ENCODE data around the gene ERICH6.
A peak's percentile ranks its signal among the peaks of the same experiment; 100 is the strongest.

Gene ERICH6

DNA sequence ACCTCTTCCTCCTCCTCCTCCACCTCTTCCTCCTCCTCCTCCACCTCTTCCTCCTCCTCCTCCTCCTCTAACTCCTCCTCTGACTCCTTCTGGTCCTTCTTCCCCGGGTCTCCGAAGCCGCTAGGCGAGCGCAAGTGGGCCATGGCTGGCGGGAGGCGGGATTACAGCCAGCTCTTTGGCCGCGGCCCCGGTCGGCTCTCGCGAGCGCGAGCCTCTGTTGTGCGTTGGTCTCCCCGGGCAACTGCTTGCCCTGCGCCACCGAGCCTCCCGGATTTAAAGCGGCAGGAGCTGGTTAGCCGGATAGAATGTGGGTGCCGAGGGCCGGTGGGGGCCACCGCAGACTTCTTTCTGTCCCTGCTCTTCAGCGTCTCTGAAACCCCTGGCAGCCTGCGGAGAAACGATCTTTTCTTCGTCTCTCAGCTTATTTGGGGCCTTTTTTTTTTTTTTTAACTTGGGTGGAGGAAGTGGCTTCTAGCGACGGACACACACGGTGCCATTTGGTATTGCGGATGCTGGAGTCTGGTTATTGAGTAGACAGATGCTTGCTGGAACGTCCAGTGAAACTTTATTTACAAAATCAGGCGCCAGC is at the start of gene ERICH6:
Gene ERICH6, minus strand, starts transcription at position 165 of the 589 bp plus-strand sequence. Its CDS starts 22 bp downstream, at position 143.
- peak; percentile 80 for DNase-seq

GRCh38 chr3:150751781-150752263 is 48.1 kb upstream of the ERICH6 start:
- no peak for DNase-seq

DNA sequence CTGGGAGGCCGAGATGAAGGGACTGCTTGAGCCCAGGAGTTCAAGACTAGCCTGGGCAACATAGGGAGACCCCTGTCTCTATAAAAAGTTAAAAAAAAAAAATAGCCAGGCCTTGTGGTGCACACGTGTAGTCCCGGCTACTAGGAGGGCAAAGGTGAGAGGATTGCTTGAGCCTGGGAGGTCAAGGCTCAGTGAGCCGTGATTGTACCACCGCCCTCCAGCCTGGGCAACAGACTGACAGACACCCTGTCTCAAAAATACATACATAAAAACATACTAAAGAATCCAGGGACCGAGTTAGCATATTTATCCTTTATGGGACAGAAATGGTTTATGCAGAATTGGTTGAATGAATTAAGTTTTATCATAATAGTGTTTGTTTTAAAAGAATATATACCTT is 45.5 kb upstream of the ERICH6 start:
- no peak for DNase-seq

DNA sequence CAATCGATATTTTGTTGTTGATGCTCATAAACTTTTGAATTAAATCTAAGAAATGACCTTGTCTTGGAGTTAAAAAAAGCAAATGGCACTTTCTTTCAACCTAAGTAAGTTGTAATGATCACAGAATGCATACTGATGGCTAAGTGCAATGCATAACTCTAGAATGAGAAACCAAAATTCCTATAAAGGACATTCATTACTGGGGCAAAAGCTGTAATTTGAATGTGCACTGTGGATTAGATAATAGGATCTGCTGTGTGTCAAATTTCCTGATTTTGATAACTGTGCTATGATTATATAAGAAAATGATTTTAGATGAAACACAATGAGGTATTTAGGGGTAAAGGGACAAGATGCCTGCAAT is 44.9 kb upstream of the ERICH6 start:
- no peak for DNase-seq

DNA sequence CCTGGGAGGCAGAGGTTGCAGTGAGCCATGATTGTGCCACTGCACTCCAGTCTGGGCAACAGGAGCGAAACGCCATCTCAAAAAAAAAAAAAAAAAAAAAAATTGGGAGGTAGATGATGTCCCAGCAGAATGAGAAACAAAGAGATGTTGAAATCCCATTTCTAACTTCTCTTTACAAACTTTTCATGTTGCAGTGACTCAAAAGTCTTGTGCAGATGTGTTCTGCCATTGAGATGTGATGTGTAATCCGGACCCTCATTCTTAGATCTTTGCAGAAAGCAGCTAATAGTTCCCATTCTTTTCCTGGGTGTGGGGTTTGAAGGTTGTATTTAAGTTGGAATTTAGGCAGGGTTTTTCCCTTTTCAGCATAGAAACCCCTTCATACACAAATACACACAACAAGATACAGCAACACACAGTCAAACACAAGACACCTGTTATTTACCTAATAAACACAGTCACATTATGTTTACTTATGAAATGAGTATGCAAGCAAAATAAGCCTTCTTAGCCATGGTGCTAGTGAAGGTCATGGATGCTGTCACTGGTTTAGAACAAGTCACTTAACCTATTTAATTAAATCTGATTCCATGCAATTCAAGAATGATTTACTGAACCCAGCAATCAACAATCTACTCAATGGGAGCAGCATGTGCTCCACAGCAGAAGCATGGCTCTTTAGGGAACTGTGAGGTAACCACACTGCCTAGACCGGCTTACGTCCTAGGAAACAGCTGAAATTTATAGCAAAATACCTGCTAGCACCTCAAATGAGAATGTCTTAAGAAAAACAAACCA is 44.4 kb upstream of the ERICH6 start:
- DNase-seq, result no peak

GRCh38 chr3:150746791-150747590 is 43.3 kb upstream of the ERICH6 start:
- DNase-seq, result no peak

DNA sequence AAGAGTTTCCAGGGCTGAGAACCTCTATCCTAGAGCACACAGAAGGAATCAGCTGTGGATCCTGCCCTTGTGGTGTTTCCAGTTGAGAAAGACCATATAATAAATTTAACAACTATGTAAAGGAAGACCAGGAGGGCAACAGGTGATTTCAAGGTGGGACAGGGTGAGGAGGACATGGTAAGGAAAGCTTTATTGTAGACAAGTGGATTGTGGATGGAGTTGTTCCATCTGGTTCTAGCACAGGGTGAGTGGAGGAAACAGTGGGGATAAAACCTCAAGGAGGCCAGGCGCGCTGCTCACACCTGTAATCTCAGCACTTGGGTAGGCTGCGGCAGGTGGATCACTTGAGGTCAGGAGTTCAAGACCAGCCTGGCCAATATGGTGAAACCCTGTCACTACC is 42.1 kb upstream of the ERICH6 start:
- DNase-seq, result no peak

- DNase-seq, result no peak
These were observed 41.1 kb upstream of the ERICH6 start for GRCh38 chr3:150744919-150745211.

DNA sequence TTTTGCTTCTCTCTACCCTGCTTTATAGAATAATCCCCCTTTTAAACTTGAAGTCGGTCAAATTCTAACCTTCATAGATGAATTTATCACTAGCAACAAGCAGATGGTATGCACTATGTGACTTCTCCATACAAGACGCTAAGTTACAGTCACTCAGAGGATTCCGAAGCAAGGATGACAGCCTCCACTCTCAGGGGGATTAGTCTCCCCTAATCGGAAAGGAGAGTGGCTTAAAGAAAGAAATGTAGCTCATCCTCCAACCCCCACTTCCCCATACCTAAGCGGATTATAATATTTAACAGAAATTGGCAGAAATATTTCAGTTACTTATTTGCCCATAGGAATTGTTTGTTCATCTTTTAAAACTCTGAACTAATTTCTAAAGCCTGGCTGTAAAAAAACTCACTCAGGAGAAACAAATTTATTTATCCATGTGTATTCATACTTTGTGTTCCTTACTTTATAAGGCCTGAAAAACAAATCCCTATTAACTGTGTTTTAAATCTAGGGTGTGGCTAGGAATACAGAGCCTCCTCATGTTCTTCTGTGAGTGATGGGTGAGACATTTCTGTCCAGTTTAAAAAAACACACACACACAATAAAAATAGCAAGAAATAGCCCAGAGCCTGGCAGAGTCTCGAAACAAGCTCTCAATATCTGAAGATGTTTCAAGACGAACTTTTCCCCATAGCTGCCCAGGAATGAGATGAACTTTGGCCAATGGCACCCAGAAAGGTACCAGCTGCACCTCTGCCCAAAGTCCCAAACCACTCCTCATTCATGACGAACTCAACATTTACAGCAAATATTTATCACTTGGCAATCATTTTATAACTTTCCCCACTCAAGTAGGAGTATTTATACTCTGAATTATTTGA is 40.6 kb upstream of the ERICH6 start:
- DNase-seq, result no peak

- DNase-seq, result no peak
These were observed 39.8 kb upstream of the ERICH6 start for GRCh38 chr3:150743508-150743907.

GRCh38 chr3:150742679-150743078 is 39.0 kb upstream of the ERICH6 start:
- no peak for DNase-seq

DNA sequence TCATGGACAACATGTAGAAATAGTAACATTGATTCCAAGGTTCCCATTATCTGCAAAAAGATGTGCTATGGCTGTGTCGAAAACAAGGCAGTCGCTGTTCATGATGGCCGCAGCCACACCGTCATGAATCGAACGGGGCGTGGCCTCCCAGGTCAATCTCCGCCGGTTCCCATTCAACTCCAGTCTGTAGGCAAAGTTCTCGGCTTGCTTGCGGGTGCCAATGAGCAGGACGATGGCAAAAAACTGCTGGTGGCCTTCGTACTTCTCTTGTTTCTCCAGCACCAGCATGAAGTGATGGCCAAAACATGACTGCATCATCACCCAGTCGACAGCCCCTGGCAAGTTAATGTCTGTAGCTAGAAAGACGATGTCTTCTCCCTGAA is 38.4 kb upstream of the ERICH6 start:
- DNase-seq, result no peak

DNA sequence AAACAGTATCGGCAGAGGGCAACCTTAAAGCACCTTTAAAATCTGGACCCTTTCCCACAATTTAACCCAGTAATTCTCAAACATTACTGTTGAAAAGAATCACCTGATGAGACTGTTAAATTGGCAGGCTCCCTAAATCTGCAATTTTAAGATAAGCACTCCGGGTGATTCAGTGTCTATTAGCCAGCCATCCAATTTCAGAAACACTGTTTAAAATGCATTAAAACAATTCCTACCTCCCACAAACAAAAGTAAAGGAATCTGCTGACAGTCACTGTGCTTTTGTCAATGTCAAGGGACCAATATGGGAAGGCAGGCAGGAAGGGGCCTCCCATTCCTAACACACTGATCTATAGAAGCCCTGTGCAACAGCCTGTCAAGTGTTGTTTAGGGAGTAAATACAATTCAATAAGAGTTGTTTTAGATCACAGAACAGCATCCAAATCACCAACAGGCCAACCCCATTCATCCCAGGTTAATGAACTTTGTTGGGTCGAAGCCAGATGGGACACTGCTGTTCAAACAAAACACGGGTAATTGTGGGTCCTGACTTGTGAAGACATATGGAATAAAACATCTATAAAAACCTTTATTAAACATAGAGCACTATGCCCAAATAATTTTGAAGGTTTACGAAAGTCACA is 37.9 kb upstream of the ERICH6 start:
- DNase-seq, result no peak

DNA sequence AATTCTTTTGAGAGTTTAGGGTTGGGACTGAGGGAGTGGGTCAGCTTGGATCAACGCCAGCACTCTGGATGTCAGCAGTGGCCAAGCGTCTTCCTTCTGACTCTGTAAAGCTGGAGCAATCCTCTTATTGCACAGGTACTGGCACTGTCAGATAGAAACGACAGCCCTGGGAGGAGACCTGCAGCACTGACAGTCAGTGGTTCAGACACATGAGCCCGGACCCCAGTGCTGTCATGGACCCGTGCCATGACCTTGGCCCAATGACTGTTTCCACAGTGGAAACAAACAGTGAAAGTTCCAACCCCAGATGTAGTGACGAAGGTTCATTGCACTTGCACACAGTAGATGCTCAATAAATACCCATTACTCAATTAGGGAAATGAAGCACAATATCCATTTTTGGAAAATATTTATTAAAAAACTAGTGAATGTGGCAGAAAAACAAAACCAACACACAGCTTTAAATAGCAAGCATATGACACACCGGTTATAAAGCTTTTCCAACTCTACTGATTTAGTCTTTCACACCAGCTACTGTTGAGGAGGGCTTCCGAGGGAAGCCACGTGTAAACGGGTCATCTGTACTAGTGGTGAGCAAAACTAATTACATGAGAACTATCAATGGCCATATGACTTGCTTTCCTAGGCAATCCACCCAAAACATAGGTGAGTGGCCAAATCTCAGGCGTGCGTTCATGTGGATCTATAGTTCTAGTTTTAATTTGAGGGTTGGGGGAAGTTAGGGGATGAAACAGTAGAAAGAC is 37.2 kb upstream of the ERICH6 start:
- DNase-seq, result no peak

DNA sequence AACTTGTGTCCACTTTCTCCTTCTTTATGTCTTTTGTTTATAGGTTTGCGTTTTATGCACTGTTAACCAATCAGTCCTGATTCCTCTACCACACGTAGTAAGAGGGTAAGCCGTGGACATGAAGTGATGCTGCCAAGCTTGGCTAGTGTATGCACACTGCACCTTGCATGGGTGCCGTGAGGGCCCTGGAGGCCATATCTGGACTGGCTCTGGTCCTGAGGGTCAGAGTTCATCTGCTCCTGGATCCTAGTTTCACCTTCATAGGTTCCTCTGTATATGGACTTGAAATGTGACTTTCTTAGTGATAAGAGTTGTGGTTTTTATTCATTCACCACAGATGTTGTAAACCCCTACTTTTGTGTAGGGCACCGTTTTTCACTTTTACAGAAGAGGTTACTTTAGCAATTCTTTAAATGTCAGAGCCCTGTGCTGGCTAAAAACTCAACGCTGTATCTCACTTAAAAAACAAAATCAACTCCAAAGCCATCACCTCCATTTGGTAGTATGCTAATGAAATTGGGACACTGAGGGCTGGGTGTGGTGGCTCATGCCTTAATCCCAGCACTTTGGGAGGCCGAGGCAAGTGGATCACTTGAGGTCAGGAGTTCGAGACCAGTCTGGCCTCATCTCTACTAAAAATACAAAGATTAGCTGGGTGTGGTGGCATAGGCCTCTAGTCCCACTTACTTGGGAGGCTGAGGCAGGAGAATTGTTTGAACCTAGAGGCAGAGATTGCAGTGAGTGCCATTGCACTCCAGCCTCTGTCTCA is 36.3 kb upstream of the ERICH6 start:
- no peak for DNase-seq

DNA sequence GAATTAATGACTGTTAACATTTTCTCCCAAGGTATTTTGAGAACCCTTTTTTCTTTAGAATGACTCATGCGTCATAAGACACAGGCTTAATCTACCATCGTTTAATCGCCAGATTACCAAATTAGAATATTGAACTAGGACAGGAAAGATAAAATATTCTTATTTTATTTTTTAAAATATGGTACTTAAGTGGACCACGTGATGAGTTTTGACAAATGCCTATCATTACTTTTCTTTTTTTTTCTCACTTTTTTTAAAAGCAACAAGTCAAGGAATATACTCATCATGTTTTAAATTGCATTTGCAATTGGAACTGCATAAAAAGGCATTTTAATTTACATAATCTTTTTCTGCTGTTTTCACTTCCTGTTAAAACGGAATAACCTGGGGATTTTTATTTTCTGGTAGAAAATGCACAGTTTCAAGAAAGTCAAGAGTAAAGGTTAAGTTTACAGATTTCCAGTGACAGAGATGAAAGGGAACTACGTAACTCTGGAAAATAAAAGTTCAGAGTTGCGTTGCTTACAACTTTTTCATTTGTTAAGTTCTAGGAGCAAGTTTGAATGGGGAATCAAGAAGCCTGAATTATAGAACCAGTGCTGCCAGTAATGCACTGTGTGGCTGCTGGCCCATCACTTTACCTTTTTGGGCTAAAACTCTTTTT is 35.6 kb upstream of the ERICH6 start:
- no peak for DNase-seq

- no peak for DNase-seq
These were observed 35.0 kb upstream of the ERICH6 start for GRCh38 chr3:150738688-150739087.

DNA sequence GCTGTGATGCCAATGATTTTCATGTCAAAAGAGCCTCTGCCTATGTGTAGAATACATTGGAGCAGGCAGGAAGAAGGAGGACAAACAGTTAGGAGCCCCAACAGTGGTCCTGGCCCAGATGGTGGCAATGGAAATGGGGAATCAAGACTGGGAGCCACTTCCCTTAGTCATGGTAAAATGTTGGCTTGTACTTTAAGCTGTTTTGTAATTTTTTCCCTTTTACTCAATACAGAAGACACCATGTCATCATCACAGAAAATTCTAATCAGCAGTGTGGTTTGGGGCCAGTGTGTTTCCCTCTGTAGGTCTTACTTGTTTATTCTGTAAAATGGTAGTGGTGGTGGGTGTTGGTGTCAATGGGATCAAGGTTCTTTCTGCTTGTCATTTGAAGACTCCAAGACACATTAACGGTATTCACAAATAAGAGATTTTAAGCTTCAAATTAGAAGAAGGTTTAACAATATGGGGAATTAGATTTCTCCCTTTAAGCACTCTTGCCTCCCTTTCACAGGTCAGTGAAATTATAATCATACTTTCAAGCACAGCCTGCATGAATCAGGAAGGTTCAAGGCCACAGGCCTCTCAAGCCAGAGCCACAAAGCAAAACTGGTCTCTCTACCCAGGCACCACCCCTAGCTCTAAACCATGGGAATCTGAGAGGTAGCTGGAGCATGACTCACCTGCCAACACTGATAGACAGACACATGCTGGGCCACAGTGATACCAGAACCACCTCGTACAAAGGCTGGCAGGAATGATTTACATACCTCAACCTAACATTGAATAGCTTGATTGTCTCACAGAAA is 34.4 kb upstream of the ERICH6 start:
- DNase-seq, result no peak
